GM10847 (cell line): ENCODE data around the gene CHD6.

Experiments used
- POLR2A ChIP-seq: IDR thresholded peaks from 2 replicates; pipeline ENCODE4 v1.6.1; 2011; ENCODE audit not compliant: insufficient read length; ENCODE audit errors: extremely low read depth

CHD6 gene

GRCh38 chr20:41512624-41513023 is 105.6 kb downstream of the CHD6 start:
- TF ChIP-seq POLR2A, result no peak

- no peak for TF ChIP-seq POLR2A
These were observed 107.2 kb downstream of the CHD6 start for GRCh38 chr20:41510847-41511450.

- no peak for TF ChIP-seq POLR2A
These were observed 108.0 kb downstream of the CHD6 start for GRCh38 chr20:41510224-41510623.

GRCh38 chr20:41509316-41510200 is 108.6 kb downstream of the CHD6 start:
- no peak for TF ChIP-seq POLR2A

GRCh38 chr20:41508335-41508734 is 109.8 kb downstream of the CHD6 start:
- no peak for TF ChIP-seq POLR2A

GRCh38 chr20:41507851-41508250 is 110.3 kb downstream of the CHD6 start:
- TF ChIP-seq POLR2A, result no peak

- TF ChIP-seq POLR2A, result no peak
These were observed 110.7 kb downstream of the CHD6 start for GRCh38 chr20:41507436-41507835.

GRCh38 chr20:41506192-41506915 is 111.8 kb downstream of the CHD6 start:
- no peak for TF ChIP-seq POLR2A

- no peak for TF ChIP-seq POLR2A
These were observed 113.0 kb downstream of the CHD6 start for GRCh38 chr20:41505184-41505583.

- no peak for TF ChIP-seq POLR2A
These were observed 116.8 kb downstream of the CHD6 start for GRCh38 chr20:41501376-41501775.

- no peak for TF ChIP-seq POLR2A
These were observed 118.0 kb downstream of the CHD6 start for GRCh38 chr20:41499961-41500725.

- TF ChIP-seq POLR2A, result no peak
These were observed 119.1 kb downstream of the CHD6 start for GRCh38 chr20:41499064-41499463.

- no peak for TF ChIP-seq POLR2A
These were observed 120.8 kb downstream of the CHD6 start for GRCh38 chr20:41497186-41497895.

- TF ChIP-seq POLR2A, result no peak
These were observed 123.7 kb downstream of the CHD6 start for GRCh38 chr20:41494451-41494850.

GRCh38 chr20:41483553-41483930 is 134.6 kb downstream of the CHD6 start:
- TF ChIP-seq POLR2A, result no peak
